RWPE1 (cell line): Measurements from ENCODE around the gene MAN1A2.

Source experiments
- CTCF ChIA-PET: fragments of 350-600 bp; sonication (Branson Sonifier 250); formaldehyde crosslinking; extraction: SDS; loops from one replicate; lab custom pipeline; 2021; lab: Yijun Ruan, JAX
- POLR2A ChIA-PET: fragments of 400-600 bp; formaldehyde crosslinking; extraction: SDS; loops from one replicate; lab custom pipeline; 2020; ENCODE audit warnings: antibody characterized with exemption; ENCODE audit not compliant: low non-redundant PET; lab: Yijun Ruan, JAX
- DNase-seq: peaks from one replicate; pipeline ENCODE4 v3.0.0; 2012; ENCODE audit warnings: low spot score
- H3K27ac ChIP-seq: fragments of 450-650 bp; 2 replicates; pipeline ENCODE4 v1.5.1; 2017
- CTCF ChIP-seq: fragments of 450-650 bp; conservative IDR thresholded peaks from 2 replicates; pipeline ENCODE4 v1.5.1; 2017; ENCODE audit warnings: low read depth, mild to moderate bottlenecking

MAN1A2 gene

GRCh38 chr1:117565745-117566455 is 198.7 kb downstream of the MAN1A2 start:
- TF ChIP-seq CTCF = no peak
- ChIA-PET POLR2A (no interaction called here), CTCF (interaction anchor here (0.6 kb wide), 1 partner anchor 188 kb away, joined by 3 read pairs; no protein-coding TSS in a partner anchor)
- no peak for DNase-seq
- no peak overlapping the region for H3K27ac ChIP-seq

GRCh38 chr1:117566556-117566955 is 199.3 kb downstream of the MAN1A2 start:
- H3K27ac ChIP-seq = no peak overlapping the region
- ChIA-PET POLR2A (no interaction called here), CTCF (no interaction called here)
- no peak for DNase-seq
- no peak for TF ChIP-seq CTCF

GRCh38 chr1:117567435-117567834 is 200.2 kb downstream of the MAN1A2 start:
- ChIA-PET CTCF (no interaction called here), POLR2A (no interaction called here)
- no peak overlapping the region for H3K27ac ChIP-seq
- TF ChIP-seq CTCF = no peak
- DNase-seq = no peak

GRCh38 chr1:117567976-117568375 is 200.7 kb downstream of the MAN1A2 start:
- ChIA-PET CTCF (no interaction called here), POLR2A (no interaction called here)
- no peak for TF ChIP-seq CTCF
- no peak overlapping the region for H3K27ac ChIP-seq
- DNase-seq = no peak

GRCh38 chr1:117568999-117569398 is 201.8 kb downstream of the MAN1A2 start:
- no peak overlapping the region for H3K27ac ChIP-seq
- ChIA-PET CTCF (no interaction called here), POLR2A (no interaction called here)
- no peak for TF ChIP-seq CTCF
- DNase-seq = no peak

- CTCF ChIA-PET = no interaction called here
- DNase-seq = no peak
- no peak for TF ChIP-seq CTCF
Measured at GRCh38 chr1:117569856-117570255, 202.6 kb downstream of the MAN1A2 start.

More at GRCh38 chr1:117569856-117570255, 202.6 kb downstream of the MAN1A2 start:
- POLR2A ChIA-PET = no interaction called here
- H3K27ac ChIP-seq = no peak overlapping the region
